ENCODE measurements around the gene LRRC53.

- TF ChIP-seq EP300 (IDR thresholded peaks at IDR 0.05), result no peak
- TF ChIP-seq CTCF (IDR thresholded peaks at IDR 0.05), result no peak
- no peak for TF ChIP-seq POLR2A (IDR thresholded peaks at IDR 0.05)
Observed at GRCh38 chr1:74455390-74455789, 57.0 kb downstream of the LRRC53 start.
